Calu3 (cell line): Measurements from ENCODE around the gene KMT2C. TPM values are rescaled to one million over a fixed set of nuclear protein-coding genes. Genes with fewer than 3 reads are reported as not detected.

Source experiments
- BruUV-seq: library from RNA; stranded (reverse); fragments of 400-500 nt; replicated peaks from 2 replicates; lab custom pipeline; 2021; lab: Mats Ljungman, UMichigan
- CTCF ChIA-PET: fragments of 300-600 bp; sonication (Branson Sonifier 250); formaldehyde crosslinking; loops from one replicate; lab custom pipeline; 2022; ENCODE audit warnings: antibody characterized with exemption; lab: Charles Lee
- DNase-seq: peaks from one replicate; pipeline ENCODE4 v3.0.0; 2022
- H3K27ac Mint-ChIP-seq: one replicate; pipeline ENCODE4 v1.8.0; 2022; ENCODE audit warnings: mixed read lengths; ENCODE audit not compliant: unreplicated experiment
- H3K27me3 Mint-ChIP-seq: one replicate; pipeline ENCODE4 v1.8.0; 2022; ENCODE audit warnings: mixed read lengths; ENCODE audit not compliant: unreplicated experiment
- H3K36me3 Mint-ChIP-seq: one replicate; pipeline ENCODE4 v1.8.0; 2022; ENCODE audit warnings: mild to moderate bottlenecking, moderate library complexity, mixed read lengths; ENCODE audit not compliant: insufficient read depth, unreplicated experiment
- H3K4me1 Mint-ChIP-seq: one replicate; pipeline ENCODE4 v1.8.0; 2022; ENCODE audit warnings: mild to moderate bottlenecking, low read depth, mixed read lengths; ENCODE audit not compliant: unreplicated experiment
- H3K4me3 Mint-ChIP-seq: one replicate; pipeline ENCODE4 v1.8.0; 2022; ENCODE audit warnings: mild to moderate bottlenecking, low read depth, moderate library complexity, mixed read lengths; ENCODE audit not compliant: unreplicated experiment
- H3K9me3 Mint-ChIP-seq: one replicate; pipeline ENCODE4 v1.8.0; 2022; ENCODE audit warnings: low read depth, mixed read lengths; ENCODE audit not compliant: unreplicated experiment
- CTCF ChIP-seq: fragments of 200-600 bp; IDR thresholded peaks from one replicate; pipeline ENCODE4 v1.8.0; 2022; ENCODE audit warnings: antibody characterized with exemption; ENCODE audit not compliant: unreplicated experiment
- intact Hi-C: fragments of 100-400 bp; cut with micrococcal nuclease; formaldehyde crosslinking; loops from one replicate; pipeline ENCODE4 v1.10.0; 2022; ENCODE audit not compliant: unreplicated experiment
- total RNA-seq: library from RNA; stranded (reverse); gene quantifications from 2 replicates; pipeline ENCODE4 v1.2.3, GENCODE V29; 2022

Gene KMT2C
- total RNA-seq, 1 experiment from 2014 or later, result 73.4 TPM

DNA sequence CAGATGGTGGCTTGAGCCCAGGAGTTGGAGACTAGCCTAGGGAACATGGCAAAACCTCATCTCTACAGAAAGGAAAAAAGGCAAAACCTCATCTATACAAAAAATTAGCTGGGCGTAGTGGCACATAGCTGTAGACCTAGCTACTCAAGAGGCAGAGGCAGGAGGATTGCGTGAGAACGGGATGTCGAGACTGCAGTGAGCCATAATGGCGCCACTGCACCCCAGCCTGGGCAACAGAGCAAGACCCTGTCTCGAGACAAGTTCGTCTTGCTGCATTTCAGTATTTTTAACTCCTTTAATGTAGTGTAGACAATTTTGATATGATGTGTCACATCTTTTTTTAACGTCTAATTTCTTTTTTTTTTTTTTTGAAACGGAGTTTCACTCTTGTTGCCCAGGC lies 31.4 kb upstream of the KMT2C start:
- H3K4me1 Mint-ChIP-seq, result no peaks in the 10 kb centered on the region
- intact Hi-C loops, result no loop called here
- no peaks in the 10 kb centered on the region for H3K27me3 Mint-ChIP-seq
- TF ChIP-seq CTCF, result no peak
- CTCF ChIA-PET, result no interaction called here
- DNase-seq, result no peak
- no peak overlapping the region for H3K27ac Mint-ChIP-seq
- peaks cover 25% of the 10 kb centered on the region for H3K36me3 Mint-ChIP-seq
- peaks cover 5% of the 10 kb centered on the region for H3K9me3 Mint-ChIP-seq
- no TSS peak for BruUV-seq
- H3K4me3 Mint-ChIP-seq, result no peak overlapping the region

GRCh38 chr7:152465119-152465387 lies 29.2 kb upstream of the KMT2C start:
- intact Hi-C loops, result no loop called here
- no TSS peak for BruUV-seq
- CTCF ChIA-PET, result no interaction called here

GRCh38 chr7:152464312-152465118 lies 28.7 kb upstream of the KMT2C start:
- peak overlapping the region; percentile 92 for H3K27ac Mint-ChIP-seq
- no peaks in the 10 kb centered on the region for H3K27me3 Mint-ChIP-seq
- TSS peak; percentile 95 for BruUV-seq
- H3K4me1 Mint-ChIP-seq, result no peaks in the 10 kb centered on the region
- H3K36me3 Mint-ChIP-seq, result peaks cover 25% of the 10 kb centered on the region
- TF ChIP-seq CTCF, result no peak
- peak overlapping the region; percentile 94 for H3K4me3 Mint-ChIP-seq
- CTCF ChIA-PET, result interaction anchor here (0.6 to 1.0 kb wide), 4 partner anchors 32 to 158 kb away, joined by 3 to 7 read pairs (median 4); no protein-coding TSS in a partner anchor
- DNase-seq, result peak; percentile 84
- intact Hi-C loops, result no loop called here
- no peaks in the 10 kb centered on the region for H3K9me3 Mint-ChIP-seq

More at GRCh38 chr7:152465119-152465387, 29.2 kb upstream of the KMT2C start:
- DNase-seq, result no peak
- peak overlapping the region; percentile 92 for H3K27ac Mint-ChIP-seq
- peaks cover 25% of the 10 kb centered on the region for H3K36me3 Mint-ChIP-seq
- no peaks in the 10 kb centered on the region for H3K27me3 Mint-ChIP-seq
- peaks cover under 1% of the 10 kb centered on the region for H3K9me3 Mint-ChIP-seq
- no peak for TF ChIP-seq CTCF
- no peaks in the 10 kb centered on the region for H3K4me1 Mint-ChIP-seq
- peak overlapping the region; percentile 94 for H3K4me3 Mint-ChIP-seq

- Mint-ChIP-seq H3K27ac (peak overlapping the region; percentile 67), H3K4me1 (no peaks in the 10 kb centered on the region), H3K36me3 (peaks cover 25% of the 10 kb centered on the region), H3K9me3 (no peaks in the 10 kb centered on the region), H3K4me3 (peak overlapping the region; percentile 94), H3K27me3 (no peaks in the 10 kb centered on the region)
- DNase-seq, result peak; percentile 100
- TF ChIP-seq CTCF, result no peak
- CTCF ChIA-PET, result interaction anchor here (0.6 to 1.0 kb wide), 5 partner anchors 31 to 158 kb away, joined by 3 to 7 read pairs (median 4); no protein-coding TSS in a partner anchor
- intact Hi-C loops, result no loop called here
- BruUV-seq, result no TSS peak
These were observed 28.0 kb upstream of the KMT2C start for GRCh38 chr7:152463709-152464311.
